HG03354 (cell line): ENCODE results near the gene SNX10.
"Not testable (repeated sequence)": the region's sequence is repeated elsewhere in the genome, so short reads cannot be mapped to it uniquely, and the experiment has no call there.

ENCODE experiments used
- ATAC-seq: cut with Tn5 transposase; IDR thresholded peaks from one replicate; pipeline ENCODE4 v1.9.1; 2021; ENCODE audit warnings: mild to moderate bottlenecking; ENCODE audit not compliant: unreplicated experiment, poor library complexity, severe bottlenecking

The SNX10 gene

GRCh38 chr7:26291699-26292538, at the start of gene SNX10:
Gene SNX10 (plus strand): TSS chr7:26291862. CDS start chr7:26346443, 54,581 bp downstream.
- ATAC-seq: peak; percentile 78

- ATAC-seq: no peak
Observed at GRCh38 chr7:26245150-26245549, 46.5 kb upstream of the SNX10 start.

GRCh38 chr7:26250239-26250638, 41.4 kb upstream of the SNX10 start:
- ATAC-seq: no peak

- ATAC-seq: not testable (repeated sequence)
Observed at GRCh38 chr7:26261866-26262265, 29.8 kb upstream of the SNX10 start.

GRCh38 chr7:26265065-26265464, 26.6 kb upstream of the SNX10 start:
- ATAC-seq: no peak

- no peak for ATAC-seq
Observed at GRCh38 chr7:26265499-26266075, 26.1 kb upstream of the SNX10 start.

GRCh38 chr7:26267601-26268166, 24.0 kb upstream of the SNX10 start:
- ATAC-seq: no peak

GRCh38 chr7:26275213-26275612, 16.4 kb upstream of the SNX10 start:
- no peak for ATAC-seq

GRCh38 chr7:26278770-26279169, 12.9 kb upstream of the SNX10 start:
- ATAC-seq: no peak

- ATAC-seq: peak; percentile 66
Observed at GRCh38 chr7:26279405-26279804, 12.3 kb upstream of the SNX10 start.

- no peak for ATAC-seq
Observed at GRCh38 chr7:26280097-26280496, 11.6 kb upstream of the SNX10 start.

GRCh38 chr7:26280723-26281122, 10.9 kb upstream of the SNX10 start:
- ATAC-seq: no peak

- ATAC-seq: no peak
Observed at GRCh38 chr7:26284477-26284876, 7.2 kb upstream of the SNX10 start.

- ATAC-seq: no peak
Observed at GRCh38 chr7:26284995-26285632, 6.5 kb upstream of the SNX10 start.

GRCh38 chr7:26286157-26286556, 5.5 kb upstream of the SNX10 start:
- ATAC-seq: no peak

GRCh38 chr7:26288126-26288525, 3.5 kb upstream of the SNX10 start:
- not testable (repeated sequence) for ATAC-seq

GRCh38 chr7:26291251-26291650, 411 bp upstream of the SNX10 start:
- ATAC-seq: no peak

GRCh38 chr7:26292768-26293560, 1.3 kb downstream of the SNX10 start:
- ATAC-seq: no peak

GRCh38 chr7:26293569-26294308, 2.1 kb downstream of the SNX10 start:
- ATAC-seq: peak; percentile 67
